Fibroblast of lung (primary cell): ENCODE data around the gene COL11A2. TPM values are rescaled to one million over a fixed set of nuclear protein-coding genes. Genes with fewer than 3 reads are reported as not detected.

ENCODE experiments used
- DNase-seq, 2 donors: peaks; one replicate each; pipeline versions ENCODE4 v3.0.0 to v3.0.0-alpha.2; 2010; ENCODE audit warnings: low read depth in 2 of 2
- H2AFZ ChIP-seq: 2 replicates; pipeline ENCODE4 v1.5.1; 2012; ENCODE audit warnings: low read length, control low read depth, inconsistent platforms
- H3K27ac ChIP-seq: 2 replicates; pipeline ENCODE4 v1.5.1; 2011; ENCODE audit warnings: low read length, control low read depth; ENCODE audit not compliant: insufficient read depth
- H3K27me3 ChIP-seq: 2 replicates; pipeline ENCODE4 v1.5.1; 2011; ENCODE audit warnings: mild to moderate bottlenecking, low read length; ENCODE audit not compliant: control insufficient read depth, insufficient read depth
- H3K36me3 ChIP-seq: 2 replicates; pipeline ENCODE4 v1.5.1; 2011; ENCODE audit warnings: low read length; ENCODE audit not compliant: control insufficient read depth, insufficient read depth
- H3K4me1 ChIP-seq: 2 replicates; pipeline ENCODE4 v1.5.1; 2011; ENCODE audit warnings: low read length; ENCODE audit not compliant: control insufficient read depth, insufficient read depth; ENCODE audit errors: extremely low read depth
- H3K4me2 ChIP-seq: 2 replicates; pipeline ENCODE4 v1.5.1; 2011; ENCODE audit warnings: low read length, control low read depth; ENCODE audit not compliant: insufficient read depth; ENCODE audit errors: extremely low read depth
- H3K4me3 ChIP-seq, 4 experiments: fragments of 200-600 bp in 1 of 4; sonication (generic) in 1 of 4; replicated peaks in 1 of 4; 2 replicates each; pipeline ENCODE4 v1.5.1; 2011 to 2016; ENCODE audit warnings: low read length in 4 of 4, low read depth in 3 of 4, mild to moderate bottlenecking in 3 of 4, control low read depth in 2 of 4, inconsistent platforms in 1 of 4, mixed read lengths in 1 of 4; ENCODE audit not compliant: insufficient read depth in 1 of 4; ENCODE audit errors: control extremely low read depth in 1 of 4
- H3K79me2 ChIP-seq: 2 replicates; pipeline ENCODE4 v1.5.1; 2012; ENCODE audit warnings: mild to moderate bottlenecking, low read length, inconsistent platforms; ENCODE audit not compliant: control insufficient read depth, insufficient read depth
- H3K9ac ChIP-seq: 2 replicates; pipeline ENCODE4 v1.5.1; 2011; ENCODE audit warnings: mild to moderate bottlenecking, low read length, control low read depth; ENCODE audit not compliant: insufficient read depth
- H3K9me3 ChIP-seq: 2 replicates; pipeline ENCODE4 v1.5.1; 2012; ENCODE audit warnings: low read depth, low read length; ENCODE audit not compliant: control insufficient read depth, insufficient read depth
- H4K20me1 ChIP-seq: 2 replicates; pipeline ENCODE4 v1.5.1; 2011; ENCODE audit warnings: low read length; ENCODE audit not compliant: control insufficient read depth, insufficient read depth; ENCODE audit errors: extremely low read depth
- EZH2 ChIP-seq: IDR thresholded peaks from 2 replicates; pipeline ENCODE4 v1.5.1; 2012; ENCODE audit warnings: low read length, control low read depth, mild to moderate bottlenecking; ENCODE audit errors: missing control alignments
- polyA plus RNA-seq, 2 donors: library from polyadenylated mRNA; depleted of rRNA in 1 of 2; stranded (reverse) in 1 of 2; unstranded in 1 of 2; fragments of >200 nt; gene quantifications; 2 replicates each; pipeline ENCODE4 v1.2.1, GENCODE V29; 2011 to 2012; ENCODE audit warnings: missing spikeins in 1 of 2
- total RNA-seq: library from RNA; depleted of rRNA; stranded (reverse); fragments of >200 nt; gene quantifications from 2 replicates; pipeline ENCODE4 v1.2.1, GENCODE V29; 2014
- TF ChIP-seq, protein P1 (sequence below), 2 donors: IDR thresholded peaks in 1 of 2; conservative IDR thresholded peaks in 1 of 2; 1 replicate in 1 of 2; 2 replicates in 1 of 2; pipeline ENCODE4 v1.5.1; 2011 to 2012; ENCODE audit warnings: low read length in 2 of 2, control low read depth in 1 of 2, inconsistent platforms in 1 of 2, low read depth in 1 of 2, mild to moderate bottlenecking in 1 of 2

COL11A2 gene
- total and polyA plus RNA-seq, 2 donors (not counting 1 experiment from before 2014, with no cell fraction given): 0.17 TPM

GRCh38 chr6:33173535-33174180 lies 18.6 kb downstream of the COL11A2 start:
- Histone ChIP-seq H4K20me1 (no peaks in the 10 kb centered on the region), H3K27ac (no peak overlapping the region), H3K4me2 (no peak overlapping the region), H2AFZ (no peak overlapping the region), H3K9ac (no peak overlapping the region), H3K36me3 (no peaks in the 10 kb centered on the region), H3K4me3 (no peak overlapping the region), H3K79me2 (no peaks in the 10 kb centered on the region), H3K4me1 (no peaks in the 10 kb centered on the region), H3K9me3 (no peaks in the 10 kb centered on the region), H3K27me3 (no peaks in the 10 kb centered on the region)
- no peak for DNase-seq
- TF ChIP-seq EZH2: no peak
- TF ChIP-seq, protein P1, sequence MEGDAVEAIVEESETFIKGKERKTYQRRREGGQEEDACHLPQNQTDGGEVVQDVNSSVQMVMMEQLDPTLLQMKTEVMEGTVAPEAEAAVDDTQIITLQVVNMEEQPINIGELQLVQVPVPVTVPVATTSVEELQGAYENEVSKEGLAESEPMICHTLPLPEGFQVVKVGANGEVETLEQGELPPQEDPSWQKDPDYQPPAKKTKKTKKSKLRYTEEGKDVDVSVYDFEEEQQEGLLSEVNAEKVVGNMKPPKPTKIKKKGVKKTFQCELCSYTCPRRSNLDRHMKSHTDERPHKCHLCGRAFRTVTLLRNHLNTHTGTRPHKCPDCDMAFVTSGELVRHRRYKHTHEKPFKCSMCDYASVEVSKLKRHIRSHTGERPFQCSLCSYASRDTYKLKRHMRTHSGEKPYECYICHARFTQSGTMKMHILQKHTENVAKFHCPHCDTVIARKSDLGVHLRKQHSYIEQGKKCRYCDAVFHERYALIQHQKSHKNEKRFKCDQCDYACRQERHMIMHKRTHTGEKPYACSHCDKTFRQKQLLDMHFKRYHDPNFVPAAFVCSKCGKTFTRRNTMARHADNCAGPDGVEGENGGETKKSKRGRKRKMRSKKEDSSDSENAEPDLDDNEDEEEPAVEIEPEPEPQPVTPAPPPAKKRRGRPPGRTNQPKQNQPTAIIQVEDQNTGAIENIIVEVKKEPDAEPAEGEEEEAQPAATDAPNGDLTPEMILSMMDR (conservative IDR thresholded peaks at IDR 0.05 in 1 of 2, IDR thresholded peaks at IDR 0.05 in 1 of 2; ENCODE audit: low read depth in 1 of 2, low read length in 2 of 2): no peak

GRCh38 chr6:33172688-33173534 lies 19.4 kb downstream of the COL11A2 start:
- no peak for TF ChIP-seq EZH2
- TF ChIP-seq, protein P1 (conservative IDR thresholded peaks at IDR 0.05 in 1 of 2, IDR thresholded peaks at IDR 0.05 in 1 of 2; ENCODE audit: low read depth in 1 of 2, low read length in 2 of 2): peak; percentile 63 to 78
- Histone ChIP-seq H3K9ac (no peak overlapping the region), H4K20me1 (no peaks in the 10 kb centered on the region), H3K27ac (no peak overlapping the region), H3K27me3 (no peaks in the 10 kb centered on the region), H3K79me2 (no peaks in the 10 kb centered on the region), H3K36me3 (no peaks in the 10 kb centered on the region), H2AFZ (no peak overlapping the region), H3K9me3 (no peaks in the 10 kb centered on the region), H3K4me2 (no peak overlapping the region), H3K4me1 (no peaks in the 10 kb centered on the region), H3K4me3 (no peak overlapping the region)
- DNase-seq: peak; percentile 18 to 33

GRCh38 chr6:33171880-33172687 lies 20.2 kb downstream of the COL11A2 start:
- Histone ChIP-seq H3K79me2 (no peaks in the 10 kb centered on the region), H3K4me3 (no peak overlapping the region), H3K27me3 (no peaks in the 10 kb centered on the region), H3K4me2 (no peak overlapping the region), H3K4me1 (no peaks in the 10 kb centered on the region), H3K27ac (no peak overlapping the region), H3K9me3 (no peaks in the 10 kb centered on the region), H4K20me1 (no peaks in the 10 kb centered on the region), H3K36me3 (no peaks in the 10 kb centered on the region), H2AFZ (no peak overlapping the region), H3K9ac (no peak overlapping the region)
- TF ChIP-seq, protein P1 (conservative IDR thresholded peaks at IDR 0.05 in 1 of 2, IDR thresholded peaks at IDR 0.05 in 1 of 2; ENCODE audit: low read depth in 1 of 2, low read length in 2 of 2): no peak
- no peak for TF ChIP-seq EZH2
- DNase-seq: no peak
